Right renal pelvis (tissue), 4 donors: ENCODE data around the gene CAPN2. TPM values are rescaled to one million over a fixed set of nuclear protein-coding genes. Genes with fewer than 3 reads are reported as not detected.

Experiments used
- DNase-seq, 4 donors: peaks; one replicate each; pipeline ENCODE4 v3.0.0-alpha.2; 2013; ENCODE audit warnings: low read depth in 4 of 4, low spot score in 3 of 4, missing footprints in 1 of 4
- polyA plus RNA-seq, 4 donors: library from polyadenylated mRNA; unstranded; fragments of 120-200 nt; gene quantifications; one replicate each; pipeline ENCODE4 v1.2.1, GENCODE V29; 2013; ENCODE audit not compliant: insufficient read length in 4 of 4

The CAPN2 gene
- polyA plus RNA-seq, 4 donors, result 176 to 204 (median 187) TPM

GRCh38 chr1:223819730-223820514, 107.6 kb downstream of the CAPN2 start:
- no peak for DNase-seq

DNA sequence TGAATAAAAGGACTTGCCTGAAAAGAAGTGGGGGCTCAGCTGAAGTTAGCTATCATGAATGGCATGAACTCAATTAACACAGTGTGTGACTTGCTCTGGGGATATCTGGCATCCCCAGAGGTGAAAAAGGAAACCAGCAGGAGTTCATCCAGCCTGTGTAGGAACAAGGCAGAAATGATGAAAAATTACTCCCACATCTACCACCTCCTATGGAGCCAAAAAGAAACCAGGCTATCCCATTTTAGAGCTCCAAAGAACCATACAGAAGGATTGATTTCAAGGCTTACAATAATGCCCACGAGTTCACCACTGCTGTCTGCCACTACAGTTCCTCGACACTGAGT, 108.1 kb downstream of the CAPN2 start:
- no peak for DNase-seq

DNA sequence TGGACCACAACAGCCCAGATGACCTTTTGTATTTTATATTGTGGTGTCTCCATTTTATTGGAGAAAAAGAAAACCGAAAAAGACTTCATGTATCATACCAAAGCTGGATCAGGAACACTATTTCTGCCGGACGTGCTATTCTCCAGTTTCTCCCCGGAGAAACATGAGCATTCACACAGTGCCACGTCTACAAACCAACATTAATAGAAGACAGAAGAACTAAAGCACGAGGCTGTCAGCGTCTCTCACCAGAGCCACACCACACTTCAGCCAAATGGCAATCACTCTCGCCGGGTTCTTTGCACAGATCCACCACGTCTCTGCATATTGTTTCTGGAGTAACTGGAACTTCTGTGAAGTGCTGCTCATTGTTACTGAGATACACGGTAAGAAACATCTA, 108.6 kb downstream of the CAPN2 start:
- no peak for DNase-seq

DNA sequence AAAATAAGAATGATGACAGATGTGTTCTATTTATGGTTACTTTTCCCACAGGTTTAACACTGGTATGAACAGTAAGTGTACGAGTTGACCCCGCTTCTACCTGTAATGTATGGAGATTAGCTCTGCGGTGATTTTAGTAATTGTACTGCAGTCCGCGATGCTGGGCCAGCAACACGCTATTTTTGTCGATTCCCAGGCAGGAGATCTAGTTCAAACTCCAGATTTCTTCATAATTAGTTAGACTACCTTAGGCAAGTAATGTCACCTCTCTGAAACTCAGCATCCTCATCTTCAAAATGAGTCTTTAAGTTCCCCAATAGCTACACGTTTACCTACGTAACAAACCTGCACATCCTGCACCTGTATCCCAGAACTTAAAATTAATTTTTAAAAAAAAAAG, 111.9 kb downstream of the CAPN2 start:
- no peak for DNase-seq

- no peak for DNase-seq
Measured at GRCh38 chr1:223824712-223825111, 112.4 kb downstream of the CAPN2 start.

Other genes with a start within 250 kb of the CAPN2 start
- 1 to 10 TPM; 1.3 to 1.7 (median 1.5) TPM for gene CAPN8, start 46.8 kb upstream of the CAPN2 start, polyA plus RNA-seq
- 10 to 100 TPM; 43.5 to 56.3 (median 52.3) TPM for gene TP53BP2, start 133.4 kb downstream of the CAPN2 start, polyA plus RNA-seq